ENCODE results near the gene IMPDH2. TPM values are rescaled to one million over a fixed set of nuclear protein-coding genes. Genes with fewer than 3 reads are reported as not detected.
"Not testable (repeated sequence)": the region's sequence is repeated elsewhere in the genome, so short reads cannot be mapped to it uniquely, and the experiment has no call there.

IMPDH2 gene
- total and polyA plus RNA-seq, 5 donors from 2014 or later = 58.6 to 81.3 (median 78.4) TPM

DNA sequence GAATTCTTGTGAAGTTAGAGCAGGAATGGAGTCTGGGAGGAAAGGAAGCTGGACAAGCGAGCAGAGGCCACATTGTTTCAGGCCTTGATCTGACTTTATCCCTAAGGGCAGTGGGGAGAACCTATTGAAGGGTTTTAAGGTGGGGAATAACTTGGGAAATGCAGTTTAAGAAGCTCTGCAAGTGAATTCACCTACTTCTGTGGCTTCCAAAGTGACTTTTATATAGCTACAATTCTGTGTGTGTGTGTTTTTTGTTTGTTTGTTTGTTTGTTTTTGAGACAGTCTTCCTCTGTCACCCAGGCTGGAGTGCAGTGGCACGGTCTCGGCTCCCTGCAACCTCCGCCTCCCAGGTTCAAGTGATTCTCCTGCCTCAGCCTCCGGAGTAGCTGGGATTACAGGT, 20.6 kb downstream of the IMPDH2 start:
- H3K4me3 Mint-ChIP-seq = peak overlapping the region; percentile 90 to 99 (median 96)
- H3K9me3 Mint-ChIP-seq; H3K27me3 Mint-ChIP-seq; H3K9me3 ChIP-seq (ENCODE audit: control insufficient read depth in 2 of 2, low read length in 2 of 2); H3K27me3 ChIP-seq (ENCODE audit: control insufficient read depth, insufficient read depth, low read length); H3K36me3 Mint-ChIP-seq; DNase-seq; ATAC-seq (ENCODE audit: low read depth in 2 of 2): not testable (repeated sequence)
- H3K27ac ChIP-seq (ENCODE audit: insufficient read depth, low read length, poor library complexity, severe bottlenecking) = peak overlapping the region; percentile 93
- H3K4me1 ChIP-seq (ENCODE audit: control insufficient read depth, insufficient read depth, low read length, poor library complexity, severe bottlenecking) = peaks cover 19% of the 10 kb centered on the region
- H3K4me1 Mint-ChIP-seq = peaks cover 0 to 32% (median 26%) of the 10 kb centered on the region in 4 donors
- H3K36me3 ChIP-seq (ENCODE audit: control insufficient read depth, insufficient read depth, low read length) = peaks cover 22% of the 10 kb centered on the region
- H3K4me3 ChIP-seq (ENCODE audit: low read depth, low read length) = peak overlapping the region; percentile 66
- H3K27ac Mint-ChIP-seq = peak overlapping the region in 2 of 3 donors; percentile 99 to 100

- Mint-ChIP-seq H3K36me3 (peaks cover 7% of the 10 kb centered on the region), H3K4me3 (peak overlapping the region; percentile 94 to 99 (median 97)), H3K9me3 (no peaks in the 10 kb centered on the region), H3K27ac (peak overlapping the region; percentile 98 to 100 (median 99)), H3K27me3 (no peaks in the 10 kb centered on the region), H3K4me1 (peaks cover 0 to 30% (median 24%) of the 10 kb centered on the region in 4 donors)
- Histone ChIP-seq H3K27ac (ENCODE audit: insufficient read depth, low read length, poor library complexity, severe bottlenecking) (peak overlapping the region; percentile 93), H3K4me1 (ENCODE audit: control insufficient read depth, insufficient read depth, low read length, poor library complexity, severe bottlenecking) (peaks cover 19% of the 10 kb centered on the region), H3K4me3 (ENCODE audit: low read depth, low read length) (peak overlapping the region; percentile 66), H3K36me3 (ENCODE audit: control insufficient read depth, insufficient read depth, low read length) (peaks cover 16% of the 10 kb centered on the region), H3K27me3 (ENCODE audit: control insufficient read depth, insufficient read depth, low read length) (no peaks in the 10 kb centered on the region), H3K9me3 (ENCODE audit: control insufficient read depth in 2 of 2, low read length in 2 of 2) (no peaks in the 10 kb centered on the region)
- peak; percentile 78 to 91 (median 86) for DNase-seq
- ATAC-seq (ENCODE audit: low read depth in 2 of 2) = peak; percentile 47 to 49
Measured at GRCh38 chr3:49007771-49008528, 21.2 kb downstream of the IMPDH2 start.

DNA sequence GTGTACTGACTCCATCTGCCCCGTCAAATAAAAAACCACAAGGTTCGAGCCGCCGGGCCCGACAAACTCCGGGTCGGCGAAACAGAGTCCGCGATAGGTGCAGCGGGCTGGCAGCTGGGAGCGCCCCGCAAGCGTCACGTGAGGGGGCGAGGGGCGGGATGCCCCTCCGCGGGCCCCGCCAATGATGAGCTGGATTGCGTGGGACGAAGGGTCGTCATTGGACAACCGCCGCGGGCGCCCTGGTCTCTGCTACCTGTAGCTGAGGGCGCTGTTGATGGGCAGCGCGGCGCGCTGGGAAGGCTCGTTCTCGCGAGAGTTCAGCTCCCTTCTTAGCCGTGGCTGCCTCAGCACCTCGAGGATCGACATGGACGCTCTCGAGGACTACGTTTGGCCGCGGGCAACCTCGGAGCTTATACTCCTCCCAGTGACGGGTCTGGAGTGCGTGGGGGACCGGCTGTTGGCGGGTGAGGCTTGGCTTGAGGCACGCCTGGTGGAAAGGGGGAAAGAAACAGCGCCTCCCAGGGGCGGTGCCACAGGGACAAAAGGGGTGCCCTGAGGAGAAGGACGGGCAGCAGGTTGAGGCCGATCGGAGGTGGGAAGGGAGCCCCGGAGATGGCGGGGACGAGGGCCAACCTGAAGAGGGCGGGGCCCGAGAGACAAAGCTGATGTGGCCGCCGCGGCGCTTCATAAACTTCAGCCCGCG, 22.0 kb downstream of the IMPDH2 start, which contains the start of gene WDR6:
Gene WDR6, plus strand, starts transcription at position 324 of the 703 bp plus-strand sequence. Its CDS starts 41 bp downstream, at position 365.
- DNase-seq (peak; percentile 97 to 99 (median 97)), ATAC-seq (ENCODE audit: low read depth in 2 of 2) (peak; percentile 95)
- H3K27me3 ChIP-seq (ENCODE audit: control insufficient read depth, insufficient read depth, low read length) = no peaks in the 10 kb centered on the region
- peak within 1 kb of the TSS; percentile 98 to 100 (median 99) for H3K27ac Mint-ChIP-seq
- peaks cover 0 to 1% (median 0%) of the 10 kb centered on the region in 7 donors for H3K9me3 Mint-ChIP-seq
- H3K27ac ChIP-seq (ENCODE audit: insufficient read depth, low read length, poor library complexity, severe bottlenecking) = peak within 1 kb of the TSS; percentile 93
- peaks cover 7% of the 10 kb centered on the region for H3K36me3 Mint-ChIP-seq
- peaks cover 9% of the 10 kb centered on the region for H3K36me3 ChIP-seq (ENCODE audit: control insufficient read depth, insufficient read depth, low read length)
- H3K4me3 Mint-ChIP-seq = peak within 1 kb of the TSS; percentile 94 to 99 (median 97)
- peak within 1 kb of the TSS; percentile 66 for H3K4me3 ChIP-seq (ENCODE audit: low read depth, low read length)
- H3K27me3 Mint-ChIP-seq = no peaks in the 10 kb centered on the region
- H3K9me3 ChIP-seq (ENCODE audit: control insufficient read depth in 2 of 2, low read length in 2 of 2) = no peaks in the 10 kb centered on the region
- peaks cover 19% of the 10 kb centered on the region for H3K4me1 ChIP-seq (ENCODE audit: control insufficient read depth, insufficient read depth, low read length, poor library complexity, severe bottlenecking)
- peaks cover 0 to 34% (median 22%) of the 10 kb centered on the region in 4 donors for H3K4me1 Mint-ChIP-seq

GRCh38 chr3:49006408-49007067, 22.7 kb downstream of the IMPDH2 start:
- no peak for ATAC-seq (ENCODE audit: low read depth in 2 of 2)

DNA sequence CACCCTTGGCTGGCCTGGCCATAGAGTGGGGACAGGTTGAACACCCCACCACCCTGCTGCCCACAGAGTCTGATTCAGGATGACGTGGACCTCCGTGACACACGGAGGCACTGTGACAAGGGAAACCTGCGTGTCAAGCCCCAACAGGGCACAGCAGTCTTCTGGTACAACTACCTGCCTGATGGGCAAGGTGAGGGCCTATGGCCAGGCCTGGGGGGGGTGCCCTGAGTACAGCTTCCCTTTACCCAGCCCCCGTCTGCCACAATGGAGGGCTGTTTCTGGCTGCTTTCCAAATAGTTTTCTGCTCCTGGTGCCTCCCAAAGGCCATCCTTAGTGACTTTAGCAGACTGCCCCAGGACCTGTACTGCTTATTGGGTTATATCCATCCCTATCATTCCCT, 23.2 kb downstream of the IMPDH2 start:
- H3K9me3 Mint-ChIP-seq = peaks cover 0 to 1% (median 0%) of the 10 kb centered on the region in 7 donors
- H3K4me3 Mint-ChIP-seq = peak overlapping the region; percentile 94 to 99 (median 97)
- Histone ChIP-seq H3K4me1 (ENCODE audit: control insufficient read depth, insufficient read depth, low read length, poor library complexity, severe bottlenecking) (peaks cover 19% of the 10 kb centered on the region), H3K36me3 (ENCODE audit: control insufficient read depth, insufficient read depth, low read length) (no peaks in the 10 kb centered on the region), H3K9me3 (ENCODE audit: control insufficient read depth in 2 of 2, low read length in 2 of 2) (no peaks in the 10 kb centered on the region), H3K27me3 (ENCODE audit: control insufficient read depth, insufficient read depth, low read length) (no peaks in the 10 kb centered on the region), H3K27ac (ENCODE audit: insufficient read depth, low read length, poor library complexity, severe bottlenecking) (peak overlapping the region; percentile 93), H3K4me3 (ENCODE audit: low read depth, low read length) (peak overlapping the region; percentile 61)
- no peak for ATAC-seq (ENCODE audit: low read depth in 2 of 2)
- H3K4me1 Mint-ChIP-seq = peaks cover 0 to 32% (median 19%) of the 10 kb centered on the region in 4 donors
- H3K36me3 Mint-ChIP-seq = peaks cover 2% of the 10 kb centered on the region
- H3K27ac Mint-ChIP-seq = no peak overlapping the region
- no peak for DNase-seq
- no peaks in the 10 kb centered on the region for H3K27me3 Mint-ChIP-seq

More at GRCh38 chr3:49006408-49007067, 22.7 kb downstream of the IMPDH2 start:
- Mint-ChIP-seq H3K27ac (peak overlapping the region; percentile 98 to 100 (median 99)), H3K4me1 (peaks cover 0 to 32% (median 20%) of the 10 kb centered on the region in 4 donors), H3K4me3 (peak overlapping the region; percentile 94 to 99 (median 97)), H3K27me3 (no peaks in the 10 kb centered on the region), H3K9me3 (peaks cover 0 to 1% (median 0%) of the 10 kb centered on the region in 7 donors), H3K36me3 (peaks cover 2% of the 10 kb centered on the region)
- Histone ChIP-seq H3K4me1 (ENCODE audit: control insufficient read depth, insufficient read depth, low read length, poor library complexity, severe bottlenecking) (peaks cover 19% of the 10 kb centered on the region), H3K27me3 (ENCODE audit: control insufficient read depth, insufficient read depth, low read length) (no peaks in the 10 kb centered on the region), H3K4me3 (ENCODE audit: low read depth, low read length) (peak overlapping the region; percentile 61), H3K36me3 (ENCODE audit: control insufficient read depth, insufficient read depth, low read length) (peaks cover 2% of the 10 kb centered on the region), H3K27ac (ENCODE audit: insufficient read depth, low read length, poor library complexity, severe bottlenecking) (peak overlapping the region; percentile 93), H3K9me3 (ENCODE audit: control insufficient read depth in 2 of 2, low read length in 2 of 2) (no peaks in the 10 kb centered on the region)
- peak in 1 of 3 donors; percentile 32 for DNase-seq

DNA sequence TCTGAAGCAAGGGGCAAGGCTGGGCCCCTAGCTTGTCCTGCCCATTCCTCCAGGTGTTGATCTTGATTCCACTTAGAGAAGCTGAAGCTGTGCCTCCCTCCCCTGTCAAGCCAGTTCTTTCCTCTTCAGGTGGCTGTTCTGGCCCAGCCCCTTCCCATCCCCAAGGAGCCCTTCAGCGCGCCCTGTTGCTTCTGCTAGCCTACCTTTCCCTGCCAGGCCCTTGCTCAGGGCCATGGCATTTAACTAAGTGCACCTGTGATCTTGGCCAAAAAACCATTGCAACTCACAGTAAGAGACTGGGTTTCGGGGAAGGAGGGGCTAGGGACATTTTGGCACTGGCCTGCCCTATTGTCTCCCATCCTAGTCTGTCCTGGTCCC, 23.9 kb downstream of the IMPDH2 start:
- Mint-ChIP-seq H3K9me3 (peaks cover 0 to 1% (median 0%) of the 10 kb centered on the region in 7 donors), H3K27me3 (no peaks in the 10 kb centered on the region), H3K4me3 (peak overlapping the region in 2 of 4 donors; percentile 8 to 44), H3K27ac (no peak overlapping the region), H3K4me1 (peaks cover 0 to 32% (median 19%) of the 10 kb centered on the region in 4 donors), H3K36me3 (peaks cover 2% of the 10 kb centered on the region)
- Histone ChIP-seq H3K4me3 (ENCODE audit: low read depth, low read length) (no peak overlapping the region), H3K27ac (ENCODE audit: insufficient read depth, low read length, poor library complexity, severe bottlenecking) (no peak overlapping the region), H3K4me1 (ENCODE audit: control insufficient read depth, insufficient read depth, low read length, poor library complexity, severe bottlenecking) (peaks cover 19% of the 10 kb centered on the region), H3K27me3 (ENCODE audit: control insufficient read depth, insufficient read depth, low read length) (no peaks in the 10 kb centered on the region), H3K9me3 (ENCODE audit: control insufficient read depth in 2 of 2, low read length in 2 of 2) (no peaks in the 10 kb centered on the region), H3K36me3 (ENCODE audit: control insufficient read depth, insufficient read depth, low read length) (no peaks in the 10 kb centered on the region)
- ATAC-seq (ENCODE audit: low read depth in 2 of 2) (no peak), DNase-seq (no peak)
